H9 (cell line): ENCODE measurements around the gene NOD1. TPM values are rescaled to one million over a fixed set of nuclear protein-coding genes. Genes with fewer than 3 reads are reported as not detected.

Experiments used
- DNase-seq: peaks from one replicate; pipeline ENCODE4 v3.0.0-alpha.2; 2017
- H2AFZ ChIP-seq: one replicate; pipeline ENCODE4 v1.6.1; 2013; ENCODE audit warnings: mild to moderate bottlenecking, low read length, control low read depth, moderate library complexity
- H2AK5ac ChIP-seq: 2 replicates; pipeline ENCODE4 v1.6.1; 2013; ENCODE audit warnings: low read length, control low read depth, mixed read lengths; ENCODE audit not compliant: insufficient read length
- H2BK120ac ChIP-seq: one replicate; pipeline ENCODE4 v1.6.1; 2013; ENCODE audit warnings: low read depth, mild to moderate bottlenecking, low read length, control low read depth, inconsistent platforms; ENCODE audit not compliant: poor library complexity, severe bottlenecking
- H2BK12ac ChIP-seq: 2 replicates; pipeline ENCODE4 v1.6.1; 2013; ENCODE audit warnings: low read length, control low read depth, mixed read lengths, low read depth; ENCODE audit not compliant: insufficient read length
- H2BK15ac ChIP-seq: 2 replicates; pipeline ENCODE4 v1.6.1; 2013; ENCODE audit warnings: low read depth, low read length, control low read depth
- H2BK20ac ChIP-seq: one replicate; pipeline ENCODE4 v1.6.1; 2013; ENCODE audit warnings: low read depth, mild to moderate bottlenecking, low read length, control low read depth, inconsistent platforms; ENCODE audit not compliant: poor library complexity, severe bottlenecking
- H2BK5ac ChIP-seq: 2 replicates; pipeline ENCODE4 v1.6.1; 2013; ENCODE audit warnings: low read length, control low read depth, mixed read lengths; ENCODE audit not compliant: insufficient read length
- H3K14ac ChIP-seq: 2 replicates; pipeline ENCODE4 v1.6.1; 2013; ENCODE audit warnings: low read length, control low read depth; ENCODE audit not compliant: insufficient read depth
- H3K18ac ChIP-seq: 2 replicates; pipeline ENCODE4 v1.6.1; 2013; ENCODE audit warnings: low read depth, mild to moderate bottlenecking, mixed read lengths, low read length, control low read depth; ENCODE audit not compliant: insufficient read length
- H3K23ac ChIP-seq: 2 replicates; pipeline ENCODE4 v1.6.1; 2013; ENCODE audit warnings: low read length, control low read depth, mixed read lengths, low read depth; ENCODE audit not compliant: insufficient read length
- H3K23me2 ChIP-seq: 2 replicates; pipeline ENCODE4 v1.6.1; 2013; ENCODE audit warnings: low read depth, mild to moderate bottlenecking, mixed read lengths, low read length, control low read depth; ENCODE audit not compliant: insufficient read length, poor library complexity, severe bottlenecking
- H3K27ac ChIP-seq: 2 replicates; pipeline ENCODE4 v1.5.1; 2013; ENCODE audit warnings: low read length, control low read depth, mixed read lengths, low read depth; ENCODE audit not compliant: insufficient read length
- H3K27me3 ChIP-seq: 2 replicates; pipeline ENCODE4 v1.6.1; 2013; ENCODE audit warnings: low read length, control low read depth, inconsistent platforms; ENCODE audit not compliant: insufficient read depth
- H3K4ac ChIP-seq: 2 replicates; pipeline ENCODE4 v1.6.1; 2013; ENCODE audit warnings: low read depth, mild to moderate bottlenecking, control low read depth, inconsistent platforms, low read length, moderate library complexity
- H3K4me1 ChIP-seq: 2 replicates; pipeline ENCODE4 v1.6.1; 2013; ENCODE audit warnings: low read length, control low read depth, inconsistent platforms; ENCODE audit not compliant: insufficient read depth
- H3K4me2 ChIP-seq: 2 replicates; pipeline ENCODE4 v1.6.1; 2013; ENCODE audit warnings: low read length, control low read depth, mixed read lengths; ENCODE audit not compliant: insufficient read length, insufficient read depth
- H3K56ac ChIP-seq: 2 replicates; pipeline ENCODE4 v1.6.1; 2013; ENCODE audit warnings: low read depth, mild to moderate bottlenecking, mixed read lengths, low read length, control low read depth; ENCODE audit not compliant: insufficient read length
- H3K79me1 ChIP-seq: 2 replicates; pipeline ENCODE4 v1.6.1; 2013; ENCODE audit warnings: low read depth, mild to moderate bottlenecking, moderate library complexity, low read length, control low read depth, inconsistent platforms; ENCODE audit not compliant: insufficient read depth, poor library complexity, severe bottlenecking
- H3K79me2 ChIP-seq: 2 replicates; pipeline ENCODE4 v1.6.1; 2013; ENCODE audit warnings: low read length, control low read depth, inconsistent platforms; ENCODE audit not compliant: insufficient read depth
- H3K9ac ChIP-seq: 2 replicates; pipeline ENCODE4 v1.6.1; 2013; ENCODE audit warnings: low read length, control low read depth, mixed read lengths; ENCODE audit not compliant: insufficient read length; ENCODE audit errors: extremely low read depth
- H3K9me3 ChIP-seq: one replicate; pipeline ENCODE4 v1.6.1; 2013; ENCODE audit warnings: low read depth, low read length, inconsistent platforms; ENCODE audit not compliant: control insufficient read depth
- H3T11ph ChIP-seq: one replicate; pipeline ENCODE4 v1.6.1; 2013; ENCODE audit warnings: mild to moderate bottlenecking, low read length, control low read depth, inconsistent platforms
- H4K20me1 ChIP-seq: one replicate; pipeline ENCODE4 v1.6.1; 2013; ENCODE audit not compliant: control insufficient read depth, insufficient read length, insufficient read depth
- H4K5ac ChIP-seq: 2 replicates; pipeline ENCODE4 v1.6.1; 2013; ENCODE audit warnings: low read depth, mild to moderate bottlenecking, mixed read lengths, low read length, control low read depth; ENCODE audit not compliant: insufficient read length
- H4K8ac ChIP-seq: replicated peaks from 2 replicates; pipeline ENCODE4 v1.6.1; 2013; ENCODE audit warnings: low read length, control low read depth, mixed read lengths, low read depth; ENCODE audit not compliant: insufficient read length
- H4K91ac ChIP-seq: 2 replicates; pipeline ENCODE4 v1.6.1; 2013; ENCODE audit warnings: low read depth, mild to moderate bottlenecking, moderate library complexity, mixed read lengths, low read length, control low read depth; ENCODE audit not compliant: insufficient read length
- H3K27ac Mint-ChIP-seq, 3 experiments: 2 replicates in 2 of 3; 3 replicates in 1 of 3; pipeline ENCODE4 v1.8.0; 2020 to 2021; ENCODE audit warnings: mixed read lengths in 3 of 3, mild to moderate bottlenecking in 1 of 3, moderate library complexity in 1 of 3
- H3K27me3 Mint-ChIP-seq: 2 replicates; pipeline ENCODE4 v1.8.0; 2021; ENCODE audit warnings: low read depth, mild to moderate bottlenecking, moderate library complexity, mixed read lengths
- H3K36me3 Mint-ChIP-seq, 3 experiments: 2 replicates in 2 of 3; 3 replicates in 1 of 3; pipeline ENCODE4 v1.8.0; 2020 to 2021; ENCODE audit warnings: low read depth in 3 of 3, mixed read lengths in 3 of 3; ENCODE audit not compliant: insufficient read depth in 1 of 3
- H3K4me1 Mint-ChIP-seq, 2 experiments: 2 replicates each; pipeline ENCODE4 v1.8.0; 2020; ENCODE audit warnings: mixed read lengths in 2 of 2
- H3K4me3 Mint-ChIP-seq, 2 experiments: 2 replicates in 1 of 2; 3 replicates in 1 of 2; pipeline ENCODE4 v1.8.0; 2020 to 2021; ENCODE audit warnings: mild to moderate bottlenecking in 2 of 2, mixed read lengths in 2 of 2, moderate library complexity in 1 of 2
- H3K9me3 Mint-ChIP-seq, 2 experiments: 2 replicates in 1 of 2; 3 replicates in 1 of 2; pipeline ENCODE4 v1.8.0; 2020; ENCODE audit warnings: mild to moderate bottlenecking in 2 of 2, mixed read lengths in 2 of 2, moderate library complexity in 1 of 2
- WGBS: extraction: QIAGEN DNeasy Blood & Tissue Kit; methylation state at CpG from one replicate; pipeline ENCODE4 v1.1.7; 2013; ENCODE audit warnings: missing lambda C conversion rate, low lambda C conversion rate, mixed read lengths; ENCODE audit not compliant: insufficient read length; ENCODE audit errors: extremely low coverage; 5-methylcytosine and 5-hydroxymethylcytosine counted together
- total RNA-seq: library from RNA; stranded (reverse); gene quantifications from 2 replicates; pipeline ENCODE4 v1.2.1, GENCODE V29; 2021
- TF ChIP-seq, protein P1 (sequence below): fragments of 200-600 bp; sonication (generic); conservative IDR thresholded peaks from 3 replicates; pipeline ENCODE4 v1.8.0; 2021; ENCODE audit warnings: antibody characterized with exemption, mild to moderate bottlenecking

NOD1 gene
- total RNA-seq, 1 experiment from 2014 or later: 5.3 TPM

DNA sequence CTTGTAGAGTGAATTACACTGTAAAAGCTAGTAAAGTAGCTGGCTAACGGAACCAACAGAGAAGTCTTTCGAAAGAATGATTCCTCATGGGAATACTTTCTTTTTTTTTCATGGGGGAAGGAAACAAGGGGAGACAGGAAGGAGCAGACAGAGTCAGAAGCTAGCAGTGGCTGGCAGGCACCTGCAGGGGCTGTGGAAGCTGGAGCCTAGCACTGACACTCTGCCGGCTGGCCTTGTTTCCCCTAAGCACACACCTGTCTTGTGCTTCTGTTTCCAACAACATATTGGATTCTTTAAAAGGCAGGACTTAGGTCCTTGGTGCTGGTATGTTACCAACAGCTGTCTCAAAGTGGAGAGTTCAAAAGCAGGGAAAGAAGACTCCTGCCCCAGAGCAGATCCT is 24.7 kb downstream of the NOD1 start:
- Histone ChIP-seq H3K4me2 (no peak overlapping the region), H3K4me1 (no peaks in the 10 kb centered on the region), H2AFZ (no peak overlapping the region), H3K23me2 (no peaks in the 10 kb centered on the region), H3K79me1 (no peaks in the 10 kb centered on the region), H2AK5ac (no peak overlapping the region), H3K9ac (no peak overlapping the region), H4K8ac (no peak overlapping the region), H4K20me1 (no peaks in the 10 kb centered on the region), H3K14ac (no peak overlapping the region), H2BK5ac (no peak overlapping the region), H3T11ph (no peak overlapping the region), H3K9me3 (no peaks in the 10 kb centered on the region), H2BK120ac (no peak overlapping the region), H3K23ac (no peak overlapping the region), H2BK20ac (no peak overlapping the region), H3K4ac (no peak overlapping the region), H4K5ac (no peak overlapping the region), H3K18ac (no peak overlapping the region), H3K56ac (no peak overlapping the region), H2BK12ac (no peak overlapping the region), H3K79me2 (no peaks in the 10 kb centered on the region), H3K27ac (no peak overlapping the region), H3K27me3 (no peaks in the 10 kb centered on the region), H4K91ac (no peak overlapping the region), H2BK15ac (no peak overlapping the region)
- Mint-ChIP-seq H3K36me3 (peaks cover 3 to 9% (median 4%) of the 10 kb centered on the region in 3 experiments; a peak in 5 of 7 replicates), H3K4me3 (no peak overlapping the region), H3K9me3 (no peaks in the 10 kb centered on the region; a peak in 1 of 5 replicates), H3K27ac (peak overlapping the region in 2 of 3 experiments; percentile 35 to 84; a peak in 4 of 7 replicates), H3K27me3 (no peaks in the 10 kb centered on the region), H3K4me1 (peaks cover 20 to 33% of the 10 kb centered on the region in 2 experiments)
- TF ChIP-seq, protein P1, sequence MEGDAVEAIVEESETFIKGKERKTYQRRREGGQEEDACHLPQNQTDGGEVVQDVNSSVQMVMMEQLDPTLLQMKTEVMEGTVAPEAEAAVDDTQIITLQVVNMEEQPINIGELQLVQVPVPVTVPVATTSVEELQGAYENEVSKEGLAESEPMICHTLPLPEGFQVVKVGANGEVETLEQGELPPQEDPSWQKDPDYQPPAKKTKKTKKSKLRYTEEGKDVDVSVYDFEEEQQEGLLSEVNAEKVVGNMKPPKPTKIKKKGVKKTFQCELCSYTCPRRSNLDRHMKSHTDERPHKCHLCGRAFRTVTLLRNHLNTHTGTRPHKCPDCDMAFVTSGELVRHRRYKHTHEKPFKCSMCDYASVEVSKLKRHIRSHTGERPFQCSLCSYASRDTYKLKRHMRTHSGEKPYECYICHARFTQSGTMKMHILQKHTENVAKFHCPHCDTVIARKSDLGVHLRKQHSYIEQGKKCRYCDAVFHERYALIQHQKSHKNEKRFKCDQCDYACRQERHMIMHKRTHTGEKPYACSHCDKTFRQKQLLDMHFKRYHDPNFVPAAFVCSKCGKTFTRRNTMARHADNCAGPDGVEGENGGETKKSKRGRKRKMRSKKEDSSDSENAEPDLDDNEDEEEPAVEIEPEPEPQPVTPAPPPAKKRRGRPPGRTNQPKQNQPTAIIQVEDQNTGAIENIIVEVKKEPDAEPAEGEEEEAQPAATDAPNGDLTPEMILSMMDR: no peak
- WGBS: no CpG with 5 or more reads among the region's 3 CpGs
- DNase-seq: no peak
